Smooth muscle cell (in vitro differentiated cells): ENCODE data around the gene SLC35F1. TPM values are rescaled to one million over a fixed set of nuclear protein-coding genes. Genes with fewer than 3 reads are reported as not detected.

Source experiments
- DNase-seq: peaks from one replicate; lab custom pipeline; 2025; ENCODE audit not compliant: unreplicated experiment; lab: John Stamatoyannopoulos, UW
- H2AFZ ChIP-seq: fragments of 200-600 bp; sonication (generic); 2 replicates; pipeline ENCODE4 v1.6.0; 2016; ENCODE audit warnings: antibody characterized with exemption, low read depth, mild to moderate bottlenecking
- H3F3A ChIP-seq: fragments of 200-600 bp; sonication (generic); 2 replicates; pipeline ENCODE4 v1.6.0; 2017; ENCODE audit warnings: antibody characterized with exemption, low read depth
- H3K27ac ChIP-seq: fragments of 200-600 bp; sonication (generic); 2 replicates; pipeline ENCODE4 v1.5.1; 2016; ENCODE audit warnings: low read depth, mild to moderate bottlenecking
- H3K27me3 ChIP-seq: fragments of 200-600 bp; sonication (generic); 2 replicates; pipeline ENCODE4 v1.6.1; 2016; ENCODE audit warnings: low read depth, mild to moderate bottlenecking
- H3K36me3 ChIP-seq: fragments of 200-600 bp; sonication (generic); 2 replicates; pipeline ENCODE4 v1.5.1; 2016; ENCODE audit warnings: low read depth
- H3K4me1 ChIP-seq: fragments of 200-600 bp; sonication (generic); 2 replicates; pipeline ENCODE4 v1.5.1; 2016; ENCODE audit warnings: low read depth
- H3K4me2 ChIP-seq: fragments of 200-600 bp; sonication (generic); 2 replicates; pipeline ENCODE4 v1.6.0; 2016; ENCODE audit warnings: mild to moderate bottlenecking
- H3K4me3 ChIP-seq: fragments of 200-600 bp; sonication (generic); 2 replicates; pipeline ENCODE4 v1.5.1; 2016; ENCODE audit warnings: mild to moderate bottlenecking
- H3K79me2 ChIP-seq: fragments of 200-600 bp; sonication (generic); 2 replicates; pipeline ENCODE4 v1.6.0; 2016; ENCODE audit warnings: low read depth, mild to moderate bottlenecking
- H3K9ac ChIP-seq: fragments of 200-600 bp; sonication (generic); 2 replicates; pipeline ENCODE4 v1.6.0; 2016; ENCODE audit warnings: low read depth
- H3K9me3 ChIP-seq: fragments of 200-600 bp; sonication (generic); replicated peaks from 2 replicates; pipeline ENCODE4 v1.5.1; 2016; ENCODE audit warnings: low read depth
- H4K20me1 ChIP-seq: fragments of 200-600 bp; sonication (generic); 2 replicates; pipeline ENCODE4 v1.6.0; 2016; ENCODE audit warnings: low read depth
- CTCF ChIP-seq: fragments of 200-600 bp; sonication (generic); IDR thresholded peaks from 2 replicates; pipeline ENCODE4 v1.5.1; 2017; ENCODE audit warnings: borderline replicate concordance, mild to moderate bottlenecking, antibody characterized with exemption; ENCODE audit not compliant: insufficient read depth, poor library complexity, severe bottlenecking
- WGBS: methylation state at CpG from one replicate; pipeline ENCODE4 v1.1.7; 2016; ENCODE audit warnings: low lambda C conversion rate; 5-methylcytosine and 5-hydroxymethylcytosine counted together
- polyA plus RNA-seq: library from polyadenylated mRNA; unstranded; fragments of >200 nt; fragmentation: Nextera tagmentation; extraction: Ambion mirVana; gene quantifications from 2 replicates; pipeline ENCODE4 v1.2.1, GENCODE V29; 2016
- total RNA-seq: library from RNA; depleted of rRNA; stranded (reverse); fragments of >200 nt; gene quantifications from 2 replicates; pipeline ENCODE4 v1.2.3, GENCODE V29; 2014

Gene SLC35F1
- total and polyA plus RNA-seq, 2 experiments from 2014 or later = 0.05 to 0.09 TPM

GRCh38 chr6:118218156-118218555 lies 311.1 kb downstream of the SLC35F1 start:
- no peak overlapping the region for H3K4me3 ChIP-seq
- no peaks in the 10 kb centered on the region for H3F3A ChIP-seq
- no peaks in the 10 kb centered on the region for H3K79me2 ChIP-seq
- no peak overlapping the region for H2AFZ ChIP-seq
- no peak for DNase-seq
- H3K4me2 ChIP-seq = no peak overlapping the region
- no peaks in the 10 kb centered on the region for H4K20me1 ChIP-seq
- H3K4me1 ChIP-seq = no peaks in the 10 kb centered on the region
- no peaks in the 10 kb centered on the region for H3K27me3 ChIP-seq
- no peak overlapping the region for H3K27ac ChIP-seq
- no peaks in the 10 kb centered on the region for H3K9me3 ChIP-seq
- WGBS = 81% methylated on average over 2 of the region's 2 CpGs
- no peak overlapping the region for H3K9ac ChIP-seq
- TF ChIP-seq CTCF = no peak
- no peaks in the 10 kb centered on the region for H3K36me3 ChIP-seq

GRCh38 chr6:118220429-118221128 lies 313.5 kb downstream of the SLC35F1 start:
- Histone ChIP-seq H3K36me3 (no peaks in the 10 kb centered on the region), H2AFZ (peak overlapping the region; percentile 49), H3K4me2 (no peak overlapping the region), H3K4me3 (no peak overlapping the region), H3K9me3 (no peaks in the 10 kb centered on the region), H3K9ac (no peak overlapping the region), H3K27me3 (no peaks in the 10 kb centered on the region), H3K79me2 (no peaks in the 10 kb centered on the region), H3F3A (no peaks in the 10 kb centered on the region), H3K4me1 (no peaks in the 10 kb centered on the region), H4K20me1 (no peaks in the 10 kb centered on the region), H3K27ac (no peak overlapping the region)
- no peak for DNase-seq
- WGBS = 27% methylated on average over 2 of the region's 2 CpGs
- TF ChIP-seq CTCF = no peak

- Histone ChIP-seq H3K4me3 (no peak overlapping the region), H3K79me2 (no peaks in the 10 kb centered on the region), H4K20me1 (no peaks in the 10 kb centered on the region), H3K4me1 (no peaks in the 10 kb centered on the region), H3K4me2 (no peak overlapping the region), H3K9me3 (no peaks in the 10 kb centered on the region), H3F3A (no peaks in the 10 kb centered on the region), H3K9ac (no peak overlapping the region), H3K27ac (no peak overlapping the region), H2AFZ (no peak overlapping the region), H3K36me3 (no peaks in the 10 kb centered on the region), H3K27me3 (no peaks in the 10 kb centered on the region)
- no peak for TF ChIP-seq CTCF
- DNase-seq = no peak
- 86% methylated on average over 3 of the region's 3 CpGs for WGBS
These were observed 316.3 kb downstream of the SLC35F1 start for GRCh38 chr6:118223316-118223715.

GRCh38 chr6:118228886-118229285 lies 321.8 kb downstream of the SLC35F1 start:
- Histone ChIP-seq H3K36me3 (no peaks in the 10 kb centered on the region), H3F3A (no peaks in the 10 kb centered on the region), H3K4me2 (no peak overlapping the region), H3K4me1 (no peaks in the 10 kb centered on the region), H3K9me3 (no peaks in the 10 kb centered on the region), H3K4me3 (no peak overlapping the region), H3K9ac (no peak overlapping the region), H2AFZ (no peak overlapping the region), H3K27ac (no peak overlapping the region), H4K20me1 (no peaks in the 10 kb centered on the region), H3K79me2 (no peaks in the 10 kb centered on the region), H3K27me3 (no peaks in the 10 kb centered on the region)
- DNase-seq = no peak
- 85% methylated on average over 3 of the region's 3 CpGs for WGBS
- TF ChIP-seq CTCF = no peak
